ENCODE results near the gene PPP1R14D.

GRCh38 chr15:40846841-40847222, 18.3 kb upstream of the PPP1R14D start:
- TF ChIP-seq CTCF (IDR thresholded peaks at IDR 0.05) (no peak), POLR2A (IDR thresholded peaks at IDR 0.05) (no peak), POLR2AphosphoS5 (IDR thresholded peaks at IDR 0.05; ENCODE audit: insufficient read depth in 1 of 2, low read depth in 1 of 2) (no peak)

Measured in vagina (tissue), 2 donors.